GM12878 (cell line): ENCODE measurements around the gene ITGA8. TPM values are rescaled to one million over a fixed set of nuclear protein-coding genes. Genes with fewer than 3 reads are reported as not detected.

Experiments
- ATAC-seq: fragments of 200-7000 bp; cut with Tn5 transposase; 3 replicates; pipeline ENCODE4 v1.9.1; 2020; ENCODE audit warnings: mild to moderate bottlenecking, moderate library complexity
- BruUV-seq: library from RNA; stranded (reverse); fragments of 400-500 nt; replicated peaks from 2 replicates; lab custom pipeline; 2021; lab: Mats Ljungman, UMichigan
- CTCF ChIA-PET: fragments of 300-600 bp; sonication (Branson Sonifier 250); formaldehyde crosslinking; extraction: SDS; loops from one replicate; lab custom pipeline; 2021; ENCODE audit warnings: inconsistent platforms; lab: Yijun Ruan, JAX
- POLR2A ChIA-PET: fragments of 350-600 bp; formaldehyde crosslinking; extraction: SDS; loops from one replicate; lab custom pipeline; 2021; ENCODE audit warnings: inconsistent platforms; lab: Charles Lee
- RAD21 ChIA-PET: fragments of 300-600 bp; sonication (Branson Sonifier 250); formaldehyde crosslinking; loops from one replicate; lab custom pipeline; 2023; ENCODE audit warnings: antibody characterized with exemption; ENCODE audit not compliant: unreplicated experiment; lab: Charles Lee
- SMC1A ChIA-PET: fragments of 300-600 bp; sonication (Branson Sonifier 250); formaldehyde crosslinking; loops from one replicate; lab custom pipeline; 2023; ENCODE audit not compliant: unreplicated experiment, uncharacterized antibody; lab: Charles Lee
- DNase-seq: peaks from one replicate; pipeline ENCODE4 v3.0.0-alpha.2; 2011; ENCODE audit warnings: low read depth, low spot score
- FAIRE-seq: peaks from 3 replicates; lab custom pipeline; 2011; peaks lifted over from hg19 to GRCh38; lab: Jason Lieb, UNC
- H2AFZ ChIP-seq: 2 replicates; pipeline ENCODE4 v1.6.0; 2011; ENCODE audit warnings: low read depth, low read length, control low read depth; ENCODE audit not compliant: control insufficient read depth
- H3K27ac ChIP-seq: 2 replicates; pipeline ENCODE4 v1.5.1; 2011; ENCODE audit warnings: control low read depth; ENCODE audit not compliant: control insufficient read depth, insufficient read depth
- H3K27me3 ChIP-seq, 2 experiments: replicated peaks in 1 of 2; 2 replicates each; pipeline versions ENCODE4 v1.6.0 to v1.6.1; 2011; ENCODE audit warnings: low read length in 1 of 2; ENCODE audit not compliant: control insufficient read depth in 2 of 2, insufficient read depth in 2 of 2
- H3K36me3 ChIP-seq, 2 experiments: 2 replicates each; pipeline ENCODE4 v1.5.1; 2011; ENCODE audit warnings: low read length in 1 of 2; ENCODE audit not compliant: control insufficient read depth in 2 of 2, insufficient read depth in 2 of 2
- H3K4me1 ChIP-seq: 2 replicates; pipeline ENCODE4 v1.6.1; 2011; ENCODE audit warnings: mild to moderate bottlenecking, low read length, moderate library complexity, mixed read lengths; ENCODE audit not compliant: control insufficient read depth, insufficient read depth
- H3K4me2 ChIP-seq: 2 replicates; pipeline ENCODE4 v1.6.0; 2011; ENCODE audit warnings: control low read depth; ENCODE audit not compliant: control insufficient read depth, insufficient read depth
- H3K4me3 ChIP-seq: fragments of 200-600 bp; sonication (generic); 2 replicates; pipeline ENCODE4 v1.5.1; 2016
- H3K79me2 ChIP-seq: 2 replicates; pipeline ENCODE4 v1.6.0; 2011; ENCODE audit warnings: low read length; ENCODE audit not compliant: control insufficient read depth, insufficient read depth
- H3K9ac ChIP-seq: 2 replicates; pipeline ENCODE4 v1.8.0; 2011; ENCODE audit warnings: low read length, control low read depth, mixed read lengths; ENCODE audit not compliant: control insufficient read depth, insufficient read depth
- H3K9me3 ChIP-seq: replicated peaks from 3 replicates; pipeline ENCODE4 v1.5.1; 2011; ENCODE audit warnings: mild to moderate bottlenecking, low read length; ENCODE audit not compliant: control insufficient read depth, insufficient read depth
- H4K20me1 ChIP-seq: 2 replicates; pipeline ENCODE4 v1.6.0; 2011; ENCODE audit not compliant: control insufficient read depth, insufficient read depth
- BCL11A ChIP-seq: IDR thresholded peaks from 2 replicates; pipeline ENCODE4 v1.6.1; 2011; ENCODE audit warnings: low read depth, low read length
- CEBPB ChIP-seq, 2 experiments: fragments of 150-350 bp in 1 of 2; IDR thresholded peaks; 2 replicates each; pipeline ENCODE4 v1.6.1; 2012 to 2014; ENCODE audit warnings: low read depth in 2 of 2, low read length in 2 of 2, borderline replicate concordance in 1 of 2, inconsistent platforms in 1 of 2
- CHD2 ChIP-seq: IDR thresholded peaks from 2 replicates; pipeline ENCODE4 v1.6.1; 2011; ENCODE audit warnings: low read depth, low read length, improper control_type of control experiment, borderline replicate concordance
- CREB1 ChIP-seq: IDR thresholded peaks from 2 replicates; pipeline ENCODE4 v1.6.1; 2012; ENCODE audit warnings: low read depth, mild to moderate bottlenecking, inconsistent platforms
- IKZF1 ChIP-seq: fragments of 450-650 bp; conservative IDR thresholded peaks from 2 replicates; pipeline ENCODE4 v1.6.1; 2017; ENCODE audit warnings: antibody characterized with exemption, mild to moderate bottlenecking
- MLLT1 ChIP-seq: fragments of 450-650 bp; IDR thresholded peaks from 2 replicates; pipeline ENCODE4 v1.6.1; 2016; ENCODE audit warnings: mild to moderate bottlenecking
- MYB ChIP-seq: fragments of 150-350 bp; IDR thresholded peaks from 2 replicates; pipeline ENCODE4 v1.6.1; 2014; ENCODE audit warnings: mild to moderate bottlenecking, low read depth, low read length, borderline replicate concordance
- NFYA ChIP-seq: IDR thresholded peaks from 2 replicates; pipeline ENCODE4 v1.6.1; 2011; ENCODE audit warnings: low read depth, mild to moderate bottlenecking, low read length, improper control_type of control experiment, borderline replicate concordance
- NKRF ChIP-seq: fragments of 450-650 bp; conservative IDR thresholded peaks from 2 replicates; pipeline ENCODE4 v1.6.1; 2017; ENCODE audit warnings: mild to moderate bottlenecking, moderate library complexity
- NR2C1 ChIP-seq: fragments of 450-650 bp; IDR thresholded peaks from 2 replicates; pipeline ENCODE4 v1.6.1; 2017; ENCODE audit warnings: antibody characterized with exemption, mild to moderate bottlenecking, moderate library complexity
- TARDBP ChIP-seq: IDR thresholded peaks from 2 replicates; pipeline ENCODE4 v1.6.1; 2016; ENCODE audit warnings: borderline replicate concordance
- ZNF207 ChIP-seq: fragments of 450-650 bp; IDR thresholded peaks from 2 replicates; pipeline ENCODE4 v1.6.1; 2014; ENCODE audit warnings: antibody characterized with exemption, mild to moderate bottlenecking, borderline replicate concordance
- WGBS: methylation state at CpG from one replicate; pipeline ENCODE4 v1.1.6; 2016; ENCODE audit warnings: low lambda C conversion rate; ENCODE audit not compliant: insufficient replicate concordance, insufficient coverage; ENCODE audit errors: missing lambda C conversion rate; 5-methylcytosine and 5-hydroxymethylcytosine counted together
- in situ Hi-C: fragments of 300-500 bp; cut with MboI; formaldehyde crosslinking; loops from 9 replicates; pipeline ENCODE4 v1.14.3; 2018; ENCODE audit warnings: mixed read lengths
- intact Hi-C: fragments of 100-400 bp; cut with micrococcal nuclease; formaldehyde crosslinking; loops from one replicate; pipeline ENCODE4 v1.14.2; 2022; ENCODE audit not compliant: unreplicated experiment
- polyA plus RNA-seq, 11 experiments: library from polyadenylated mRNA; depleted of rRNA in 4 of 11; unstranded in 6 of 11; stranded (reverse) in 5 of 11; fragments of >200 nt; fragmentation: Nextera tagmentation in 4 of 11; fragmentation: Illumina TruSeq in 1 of 11; extraction: Ambion mirVana in 4 of 11; extraction: Trizol in 1 of 11; gene quantifications; 1 replicate in 1 of 11; 2 replicates in 10 of 11; pipeline versions ENCODE4 v1.2.1 to v1.2.3, GENCODE V29; 2011 to 2016; ENCODE audit warnings: inconsistent platforms in 2 of 11, missing spikeins in 2 of 11, low read depth in 1 of 11
- total RNA-seq, 4 experiments: library from RNA; depleted of rRNA in 3 of 4; stranded (reverse); fragments of >200 nt in 3 of 4; fragmentation: Illumina TruSeq in 1 of 4; extraction: Trizol in 1 of 4; gene quantifications; 2 replicates each; pipeline versions ENCODE4 v1.2.1 to v1.2.3, GENCODE V29; 2013 to 2021

ITGA8 gene
- total and polyA plus RNA-seq, 10 of the 15 experiments (the other 5 are each of a cell fraction or from before 2014, with no cell fraction given) = 0.03 TPM; not detected in 9

- BruUV-seq = no TSS peak
- in situ Hi-C loops = no loop called here
- Histone ChIP-seq H4K20me1 (no peaks in the 10 kb centered on the region; the same call in 1 of the 2 replicates), H3K9me3 (no peaks in the 10 kb centered on the region), H3K27me3 (no peaks in the 10 kb centered on the region; a peak in 1 of 4 replicates), H3K4me3 (no peak overlapping the region), H3K4me2 (no peak overlapping the region), H2AFZ (no peak overlapping the region), H3K9ac (no peak overlapping the region), H3K79me2 (no peaks in the 10 kb centered on the region), H3K4me1 (no peaks in the 10 kb centered on the region), H3K36me3 (no peaks in the 10 kb centered on the region), H3K27ac (no peak overlapping the region)
- intact Hi-C loops = no loop called here
- ChIA-PET SMC1A (no interaction called here), RAD21 (no interaction called here), CTCF (interaction anchor here (0.7 kb wide), 1 partner anchor 16 kb away, joined by 3 read pairs; no protein-coding TSS in a partner anchor), POLR2A (no interaction called here)
- FAIRE-seq (no peak), ATAC-seq (no peak), DNase-seq (no peak)
- TF ChIP-seq CHD2 = no peak
- no peak for TF ChIP-seq BCL11A
- TF ChIP-seq ZNF207 = no peak
- no peak for TF ChIP-seq TARDBP
- TF ChIP-seq NR2C1 = no peak
- TF ChIP-seq IKZF1 = no peak
- TF ChIP-seq CREB1 = no peak
Measured at GRCh38 chr10:15759265-15759664, 39.5 kb upstream of the ITGA8 start.

GRCh38 chr10:15758618-15759017, 38.9 kb upstream of the ITGA8 start:
- ChIA-PET POLR2A (no interaction called here), RAD21 (no interaction called here), CTCF (interaction anchor here (0.7 kb wide), 1 partner anchor 15 kb away, joined by 3 read pairs; no protein-coding TSS in a partner anchor), SMC1A (no interaction called here)
- no peak overlapping the region for H3K4me3 ChIP-seq
- FAIRE-seq (no peak), DNase-seq (no peak), ATAC-seq (no peak)
- H3K9ac ChIP-seq = no peak overlapping the region
- in situ Hi-C loops (no loop called here), intact Hi-C loops (no loop called here)
- H3K4me2 ChIP-seq = no peak overlapping the region
- no peaks in the 10 kb centered on the region for H3K9me3 ChIP-seq
- 44% methylated on average over 5 of the region's 5 CpGs for WGBS
- no TSS peak for BruUV-seq
- no peak overlapping the region for H3K27ac ChIP-seq
- H3K79me2 ChIP-seq = no peaks in the 10 kb centered on the region
- no peaks in the 10 kb centered on the region for H3K36me3 ChIP-seq
- H3K27me3 ChIP-seq = no peaks in the 10 kb centered on the region; a peak in 1 of 4 replicates
- H2AFZ ChIP-seq = no peak overlapping the region
- no peaks in the 10 kb centered on the region for H3K4me1 ChIP-seq
- no peaks in the 10 kb centered on the region; the same call in 1 of the 2 replicates for H4K20me1 ChIP-seq
- TF ChIP-seq MYB = no peak
- TF ChIP-seq MLLT1 = no peak
- no peak for TF ChIP-seq CEBPB (IDR thresholded peaks at IDR 0.05; ENCODE audit: borderline replicate concordance in 1 of 2, low read depth in 2 of 2, low read length in 2 of 2)
- no peak for TF ChIP-seq NFYA
- TF ChIP-seq NKRF = no peak
